Muscle of arm (tissue), 14 donors: ENCODE measurements around the gene KLHL4. TPM values are rescaled to one million over a fixed set of nuclear protein-coding genes. Genes with fewer than 3 reads are reported as not detected.
"Not testable (repeated sequence)": the region's sequence is repeated elsewhere in the genome, so short reads cannot be mapped to it uniquely, and the experiment has no call there.

ENCODE experiments used
- DNase-seq: peaks from one replicate; pipeline ENCODE4 v3.0.0-alpha.2; 2013
- long read RNA-seq, 11 donors: transcript quantifications; one replicate each; lab custom pipeline, GENCODE V29; 2026
- polyA plus RNA-seq, 12 donors: library from polyadenylated mRNA; unstranded; fragments of 120-200 nt; gene quantifications; one replicate each; pipeline ENCODE4 v1.2.1, GENCODE V29; 2013; ENCODE audit not compliant: insufficient read length in 12 of 12

The KLHL4 gene
- polyA plus RNA-seq = 10 to 100 TPM in 3 of 12 donors, 1 to 10 TPM in 7, not detected in 2; 3.4 to 18.1 (median 8.1) TPM
- long read RNA-seq, donor 1 = 0 reads
- long read RNA-seq, donor 2, full-length matches to known transcripts = 5 of 5 reads
- long read RNA-seq, donor 2, partial matches to known transcripts = 0 of 5 reads
- long read RNA-seq, donor 2, other reads (novel, unspliced or antisense) = 0 of 5 reads
- long read RNA-seq, donor 3, partial matches to known transcripts = 0 of 1 reads
- long read RNA-seq, donor 3, other reads (novel, unspliced or antisense) = 0 of 1 reads
- long read RNA-seq, donor 4 = 0 reads
- long read RNA-seq, donor 5, full-length matches to known transcripts = 4 of 4 reads
- long read RNA-seq, donor 5, partial matches to known transcripts = 0 of 4 reads
- long read RNA-seq, donor 5, other reads (novel, unspliced or antisense) = 0 of 4 reads
- long read RNA-seq, donor 6 = 0 reads
- long read RNA-seq, donor 7, full-length matches to known transcripts = 3 of 3 reads
- long read RNA-seq, donor 7, partial matches to known transcripts = 0 of 3 reads
- long read RNA-seq, donor 7, other reads (novel, unspliced or antisense) = 0 of 3 reads
- long read RNA-seq, donor 8, full-length matches to known transcripts = 5 of 5 reads
- long read RNA-seq, donor 8, partial matches to known transcripts = 0 of 5 reads
- long read RNA-seq, donor 8, other reads (novel, unspliced or antisense) = 0 of 5 reads
- long read RNA-seq, donor 9 = 0 reads
- long read RNA-seq, donor 10, full-length matches to known transcripts = 4 of 4 reads
- long read RNA-seq, donor 10, partial matches to known transcripts = 0 of 4 reads
- long read RNA-seq, donor 10, other reads (novel, unspliced or antisense) = 0 of 4 reads
- long read RNA-seq, donor 11 = 0 reads

- DNase-seq = peak; percentile 24
Observed at GRCh38 chrX:87517571-87518141, at the start of gene KLHL4. TSS of gene KLHL4 (plus strand) at chrX:87517802. CDS start at chrX:87517894, 92 bp downstream.

- no peak for DNase-seq
Observed at GRCh38 chrX:87468941-87469340, 48.7 kb upstream of the KLHL4 start.

GRCh38 chrX:87475793-87476192 is 41.8 kb upstream of the KLHL4 start:
- DNase-seq = no peak

- not testable (repeated sequence) for DNase-seq
Observed at GRCh38 chrX:87478703-87479102, 38.9 kb upstream of the KLHL4 start.

- DNase-seq = no peak
Observed at GRCh38 chrX:87489071-87489470, 28.5 kb upstream of the KLHL4 start.

GRCh38 chrX:87515836-87516235 is 1.8 kb upstream of the KLHL4 start:
- DNase-seq = no peak

- DNase-seq = no peak
Observed at GRCh38 chrX:87516717-87517121, 883 bp upstream of the KLHL4 start.

GRCh38 chrX:87518504-87518903 is 902 bp downstream of the KLHL4 start:
- DNase-seq = no peak

- no peak for DNase-seq
Observed at GRCh38 chrX:87525771-87526229, 8.2 kb downstream of the KLHL4 start.

- DNase-seq = no peak
Observed at GRCh38 chrX:87526281-87526680, 8.7 kb downstream of the KLHL4 start.

- DNase-seq = no peak
Observed at GRCh38 chrX:87528487-87528886, 10.9 kb downstream of the KLHL4 start.

GRCh38 chrX:87571964-87572363 is 54.4 kb downstream of the KLHL4 start:
- no peak for DNase-seq

- no peak for DNase-seq
Observed at GRCh38 chrX:87572901-87573300, 55.3 kb downstream of the KLHL4 start.

- DNase-seq = no peak
Observed at GRCh38 chrX:87578978-87579377, 61.4 kb downstream of the KLHL4 start.

GRCh38 chrX:87580862-87581261 is 63.3 kb downstream of the KLHL4 start:
- DNase-seq = no peak

- no peak for DNase-seq
Observed at GRCh38 chrX:87582453-87582852, 64.9 kb downstream of the KLHL4 start.

- no peak for DNase-seq
Observed at GRCh38 chrX:87583679-87584078, 66.1 kb downstream of the KLHL4 start.

- peak; percentile 35 for DNase-seq
Observed at GRCh38 chrX:87616371-87616770, 98.8 kb downstream of the KLHL4 start.

GRCh38 chrX:87621697-87622096 is 104.1 kb downstream of the KLHL4 start:
- DNase-seq = peak; percentile 2

- no peak for DNase-seq
Observed at GRCh38 chrX:87626996-87627395, 109.4 kb downstream of the KLHL4 start.

- no peak for DNase-seq
Observed at GRCh38 chrX:87634361-87634760, 116.8 kb downstream of the KLHL4 start.

GRCh38 chrX:87636533-87636932 is 118.9 kb downstream of the KLHL4 start:
- no peak for DNase-seq
